H9 (cell line): ENCODE results near the gene PLAC1. TPM values are rescaled to one million over a fixed set of nuclear protein-coding genes. Genes with fewer than 3 reads are reported as not detected.

Source experiments
- DNase-seq: peaks from one replicate; pipeline ENCODE4 v3.0.0-alpha.2; 2017
- H2AFZ ChIP-seq: one replicate; pipeline ENCODE4 v1.6.1; 2013; ENCODE audit warnings: mild to moderate bottlenecking, low read length, control low read depth, moderate library complexity
- H2AK5ac ChIP-seq: 2 replicates; pipeline ENCODE4 v1.6.1; 2013; ENCODE audit warnings: low read length, control low read depth, mixed read lengths; ENCODE audit not compliant: insufficient read length
- H2BK120ac ChIP-seq: one replicate; pipeline ENCODE4 v1.6.1; 2013; ENCODE audit warnings: low read depth, mild to moderate bottlenecking, low read length, control low read depth, inconsistent platforms; ENCODE audit not compliant: poor library complexity, severe bottlenecking
- H2BK12ac ChIP-seq: 2 replicates; pipeline ENCODE4 v1.6.1; 2013; ENCODE audit warnings: low read length, control low read depth, mixed read lengths, low read depth; ENCODE audit not compliant: insufficient read length
- H2BK15ac ChIP-seq: 2 replicates; pipeline ENCODE4 v1.6.1; 2013; ENCODE audit warnings: low read depth, low read length, control low read depth
- H2BK20ac ChIP-seq: one replicate; pipeline ENCODE4 v1.6.1; 2013; ENCODE audit warnings: low read depth, mild to moderate bottlenecking, low read length, control low read depth, inconsistent platforms; ENCODE audit not compliant: poor library complexity, severe bottlenecking
- H2BK5ac ChIP-seq: 2 replicates; pipeline ENCODE4 v1.6.1; 2013; ENCODE audit warnings: low read length, control low read depth, mixed read lengths; ENCODE audit not compliant: insufficient read length
- H3K14ac ChIP-seq: 2 replicates; pipeline ENCODE4 v1.6.1; 2013; ENCODE audit warnings: low read length, control low read depth; ENCODE audit not compliant: insufficient read depth
- H3K18ac ChIP-seq: 2 replicates; pipeline ENCODE4 v1.6.1; 2013; ENCODE audit warnings: low read depth, mild to moderate bottlenecking, mixed read lengths, low read length, control low read depth; ENCODE audit not compliant: insufficient read length
- H3K23ac ChIP-seq: 2 replicates; pipeline ENCODE4 v1.6.1; 2013; ENCODE audit warnings: low read length, control low read depth, mixed read lengths, low read depth; ENCODE audit not compliant: insufficient read length
- H3K23me2 ChIP-seq: 2 replicates; pipeline ENCODE4 v1.6.1; 2013; ENCODE audit warnings: low read depth, mild to moderate bottlenecking, mixed read lengths, low read length, control low read depth; ENCODE audit not compliant: insufficient read length, poor library complexity, severe bottlenecking
- H3K27ac ChIP-seq: 2 replicates; pipeline ENCODE4 v1.5.1; 2013; ENCODE audit warnings: low read length, control low read depth, mixed read lengths, low read depth; ENCODE audit not compliant: insufficient read length
- H3K27me3 ChIP-seq: 2 replicates; pipeline ENCODE4 v1.6.1; 2013; ENCODE audit warnings: low read length, control low read depth, inconsistent platforms; ENCODE audit not compliant: insufficient read depth
- H3K4ac ChIP-seq: 2 replicates; pipeline ENCODE4 v1.6.1; 2013; ENCODE audit warnings: low read depth, mild to moderate bottlenecking, control low read depth, inconsistent platforms, low read length, moderate library complexity
- H3K4me1 ChIP-seq: 2 replicates; pipeline ENCODE4 v1.6.1; 2013; ENCODE audit warnings: low read length, control low read depth, inconsistent platforms; ENCODE audit not compliant: insufficient read depth
- H3K4me2 ChIP-seq: 2 replicates; pipeline ENCODE4 v1.6.1; 2013; ENCODE audit warnings: low read length, control low read depth, mixed read lengths; ENCODE audit not compliant: insufficient read length, insufficient read depth
- H3K56ac ChIP-seq: 2 replicates; pipeline ENCODE4 v1.6.1; 2013; ENCODE audit warnings: low read depth, mild to moderate bottlenecking, mixed read lengths, low read length, control low read depth; ENCODE audit not compliant: insufficient read length
- H3K79me1 ChIP-seq: 2 replicates; pipeline ENCODE4 v1.6.1; 2013; ENCODE audit warnings: low read depth, mild to moderate bottlenecking, moderate library complexity, low read length, control low read depth, inconsistent platforms; ENCODE audit not compliant: insufficient read depth, poor library complexity, severe bottlenecking
- H3K79me2 ChIP-seq: 2 replicates; pipeline ENCODE4 v1.6.1; 2013; ENCODE audit warnings: low read length, control low read depth, inconsistent platforms; ENCODE audit not compliant: insufficient read depth
- H3K9ac ChIP-seq: 2 replicates; pipeline ENCODE4 v1.6.1; 2013; ENCODE audit warnings: low read length, control low read depth, mixed read lengths; ENCODE audit not compliant: insufficient read length; ENCODE audit errors: extremely low read depth
- H3K9me3 ChIP-seq: one replicate; pipeline ENCODE4 v1.6.1; 2013; ENCODE audit warnings: low read depth, low read length, inconsistent platforms; ENCODE audit not compliant: control insufficient read depth
- H3T11ph ChIP-seq: one replicate; pipeline ENCODE4 v1.6.1; 2013; ENCODE audit warnings: mild to moderate bottlenecking, low read length, control low read depth, inconsistent platforms
- H4K20me1 ChIP-seq: one replicate; pipeline ENCODE4 v1.6.1; 2013; ENCODE audit not compliant: control insufficient read depth, insufficient read length, insufficient read depth
- H4K5ac ChIP-seq: 2 replicates; pipeline ENCODE4 v1.6.1; 2013; ENCODE audit warnings: low read depth, mild to moderate bottlenecking, mixed read lengths, low read length, control low read depth; ENCODE audit not compliant: insufficient read length
- H4K8ac ChIP-seq: replicated peaks from 2 replicates; pipeline ENCODE4 v1.6.1; 2013; ENCODE audit warnings: low read length, control low read depth, mixed read lengths, low read depth; ENCODE audit not compliant: insufficient read length
- H4K91ac ChIP-seq: 2 replicates; pipeline ENCODE4 v1.6.1; 2013; ENCODE audit warnings: low read depth, mild to moderate bottlenecking, moderate library complexity, mixed read lengths, low read length, control low read depth; ENCODE audit not compliant: insufficient read length
- H3K27ac Mint-ChIP-seq, 3 experiments: 2 replicates in 2 of 3; 3 replicates in 1 of 3; pipeline ENCODE4 v1.8.0; 2020 to 2021; ENCODE audit warnings: mixed read lengths in 3 of 3, mild to moderate bottlenecking in 1 of 3, moderate library complexity in 1 of 3
- H3K27me3 Mint-ChIP-seq: 2 replicates; pipeline ENCODE4 v1.8.0; 2021; ENCODE audit warnings: low read depth, mild to moderate bottlenecking, moderate library complexity, mixed read lengths
- H3K36me3 Mint-ChIP-seq, 3 experiments: 2 replicates in 2 of 3; 3 replicates in 1 of 3; pipeline ENCODE4 v1.8.0; 2020 to 2021; ENCODE audit warnings: low read depth in 3 of 3, mixed read lengths in 3 of 3; ENCODE audit not compliant: insufficient read depth in 1 of 3
- H3K4me1 Mint-ChIP-seq, 2 experiments: 2 replicates each; pipeline ENCODE4 v1.8.0; 2020; ENCODE audit warnings: mixed read lengths in 2 of 2
- H3K4me3 Mint-ChIP-seq, 2 experiments: 2 replicates in 1 of 2; 3 replicates in 1 of 2; pipeline ENCODE4 v1.8.0; 2020 to 2021; ENCODE audit warnings: mild to moderate bottlenecking in 2 of 2, mixed read lengths in 2 of 2, moderate library complexity in 1 of 2
- H3K9me3 Mint-ChIP-seq, 2 experiments: 2 replicates in 1 of 2; 3 replicates in 1 of 2; pipeline ENCODE4 v1.8.0; 2020; ENCODE audit warnings: mild to moderate bottlenecking in 2 of 2, mixed read lengths in 2 of 2, moderate library complexity in 1 of 2
- CTCF ChIP-seq: fragments of 200-600 bp; sonication (generic); conservative IDR thresholded peaks from 3 replicates; pipeline ENCODE4 v1.8.0; 2021; ENCODE audit warnings: antibody characterized with exemption, mild to moderate bottlenecking
- WGBS: extraction: QIAGEN DNeasy Blood & Tissue Kit; methylation state at CpG from one replicate; pipeline ENCODE4 v1.1.7; 2013; ENCODE audit warnings: missing lambda C conversion rate, low lambda C conversion rate, mixed read lengths; ENCODE audit not compliant: insufficient read length; ENCODE audit errors: extremely low coverage; 5-methylcytosine and 5-hydroxymethylcytosine counted together
- total RNA-seq: library from RNA; stranded (reverse); gene quantifications from 2 replicates; pipeline ENCODE4 v1.2.1, GENCODE V29; 2021

PLAC1 gene
- total RNA-seq, 1 experiment from 2014 or later: 0.68 TPM

GRCh38 chrX:134625315-134625718 is 33.0 kb downstream of the PLAC1 start:
- Mint-ChIP-seq H3K4me1 (peaks cover 15 to 22% of the 10 kb centered on the region in 2 experiments; a peak in 3 of 4 replicates), H3K9me3 (peaks cover 4 to 64% of the 10 kb centered on the region in 2 experiments), H3K27ac (no peak overlapping the region), H3K4me3 (no peak overlapping the region), H3K36me3 (no peaks in the 10 kb centered on the region; a peak in 2 of 7 replicates), H3K27me3 (peaks cover 5% of the 10 kb centered on the region; the same call in 1 of the 2 replicates)
- Histone ChIP-seq H4K8ac (no peak overlapping the region), H3K9ac (no peak overlapping the region), H3K14ac (no peak overlapping the region), H3K23me2 (no peaks in the 10 kb centered on the region), H3K79me1 (no peaks in the 10 kb centered on the region), H3K4me1 (peaks cover 13% of the 10 kb centered on the region; the same call in 1 of the 2 replicates), H3K23ac (no peak overlapping the region), H3K56ac (no peak overlapping the region), H2AFZ (no peak overlapping the region), H3K4ac (no peak overlapping the region), H4K20me1 (no peaks in the 10 kb centered on the region), H4K5ac (no peak overlapping the region), H2BK120ac (no peak overlapping the region), H3K9me3 (no peaks in the 10 kb centered on the region), H2BK5ac (no peak overlapping the region), H3K79me2 (no peaks in the 10 kb centered on the region), H2BK12ac (no peak overlapping the region), H2BK20ac (no peak overlapping the region), H3K27me3 (no peaks in the 10 kb centered on the region), H2AK5ac (no peak overlapping the region), H4K91ac (no peak overlapping the region), H3K4me2 (no peak overlapping the region), H3K18ac (no peak overlapping the region), H2BK15ac (no peak overlapping the region), H3K27ac (no peak overlapping the region), H3T11ph (no peak overlapping the region)
- WGBS: no CpG with 5 or more reads among the region's 3 CpGs
- TF ChIP-seq CTCF: no peak
- no peak for DNase-seq
